ENCODE measurements around the gene OR51B2.

DNA sequence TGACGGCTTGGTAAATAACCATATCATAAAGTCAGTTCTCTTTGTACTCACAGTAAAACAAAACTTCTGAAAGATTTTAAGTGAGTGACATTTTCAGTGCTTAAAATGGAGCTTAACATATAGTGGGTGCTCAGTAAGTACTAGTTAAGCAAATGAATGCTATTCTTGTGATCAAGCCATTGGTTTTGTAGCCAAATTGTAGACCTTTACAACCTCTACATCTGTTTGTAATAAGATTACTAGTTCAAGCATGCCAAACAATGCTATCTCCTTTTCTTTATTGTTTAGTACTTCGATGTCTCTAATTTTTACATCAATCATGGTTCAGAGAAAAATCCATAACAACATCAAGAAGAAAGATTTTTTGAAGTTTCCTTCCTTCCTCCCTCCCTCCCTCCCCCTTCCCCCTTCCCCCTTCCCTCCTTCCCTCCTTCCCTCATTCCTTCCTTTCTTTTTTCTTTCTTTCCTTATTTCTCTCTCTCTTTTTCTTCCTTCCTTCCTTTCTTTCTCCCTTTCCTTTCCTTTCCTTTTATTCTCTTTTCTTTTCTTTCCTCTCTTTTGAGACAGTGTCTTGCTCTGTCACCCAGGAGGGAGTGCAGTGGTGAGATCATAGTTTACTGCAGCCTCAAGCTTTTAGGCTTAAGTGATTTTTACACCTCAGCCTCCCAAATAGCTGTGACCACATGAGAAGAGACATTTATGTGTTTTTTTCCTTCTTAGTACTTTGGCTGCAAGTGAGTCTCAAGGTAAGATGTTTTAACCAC is 16.7 kb downstream of the OR51B2 start:
- TF ChIP-seq CTCF (IDR thresholded peaks at IDR 0.05) = no peak
- TF ChIP-seq POLR2A (IDR thresholded peaks at IDR 0.05) = no peak

Measured in esophagus squamous epithelium (tissue), 4 donors.